HG02642 (cell line): Measurements from ENCODE around the gene NRCAM.

ENCODE experiments used
- ATAC-seq: cut with Tn5 transposase; IDR thresholded peaks from one replicate; pipeline ENCODE4 v1.9.1; 2021; ENCODE audit warnings: mild to moderate bottlenecking; ENCODE audit not compliant: unreplicated experiment, poor library complexity

Gene NRCAM

GRCh38 chr7:108181073-108181985 is 274.9 kb downstream of the NRCAM start:
- no peak for ATAC-seq

GRCh38 chr7:108178398-108178797 is 277.8 kb downstream of the NRCAM start:
- no peak for ATAC-seq

- ATAC-seq, result no peak
Observed at GRCh38 chr7:108171164-108171563, 285.1 kb downstream of the NRCAM start.

- ATAC-seq, result no peak
Observed at GRCh38 chr7:108170251-108170650, 286.0 kb downstream of the NRCAM start.

- no peak for ATAC-seq
Observed at GRCh38 chr7:108167460-108167859, 288.8 kb downstream of the NRCAM start.

- no peak for ATAC-seq
Observed at GRCh38 chr7:108166687-108167086, 289.5 kb downstream of the NRCAM start.

- ATAC-seq, result no peak
Observed at GRCh38 chr7:108165723-108166122, 290.5 kb downstream of the NRCAM start.

GRCh38 chr7:108164946-108165345 is 291.3 kb downstream of the NRCAM start:
- ATAC-seq, result no peak

- ATAC-seq, result no peak
Observed at GRCh38 chr7:108164342-108164741, 291.9 kb downstream of the NRCAM start.

GRCh38 chr7:108158776-108159175 is 297.5 kb downstream of the NRCAM start:
- ATAC-seq, result no peak

GRCh38 chr7:108157606-108158335 is 298.5 kb downstream of the NRCAM start:
- ATAC-seq, result no peak

GRCh38 chr7:108156897-108157605 is 299.2 kb downstream of the NRCAM start:
- no peak for ATAC-seq

GRCh38 chr7:108152198-108152597 is 304.0 kb downstream of the NRCAM start:
- ATAC-seq, result no peak

GRCh38 chr7:108149908-108150307 is 306.3 kb downstream of the NRCAM start:
- ATAC-seq, result no peak

- no peak for ATAC-seq
Observed at GRCh38 chr7:108149119-108149518, 307.1 kb downstream of the NRCAM start.

GRCh38 chr7:108147031-108147563 is 309.1 kb downstream of the NRCAM start:
- no peak for ATAC-seq

GRCh38 chr7:108146070-108146842 is 310.0 kb downstream of the NRCAM start:
- ATAC-seq, result peak; percentile 61

- ATAC-seq, result no peak
Observed at GRCh38 chr7:108145401-108145800, 310.8 kb downstream of the NRCAM start.

- no peak for ATAC-seq
Observed at GRCh38 chr7:108144931-108145330, 311.3 kb downstream of the NRCAM start.
